DND-41 (cell line): ENCODE results near the gene COL26A1.
"Not testable (repeated sequence)": the region's sequence is repeated elsewhere in the genome, so short reads cannot be mapped to it uniquely, and the experiment has no call there.

Experiments
- EZH2 ChIP-seq: IDR thresholded peaks from 3 replicates; pipeline ENCODE4 v1.6.1; 2012; ENCODE audit warnings: borderline replicate concordance, low read depth, mild to moderate bottlenecking, moderate library complexity, low read length, inconsistent platforms; ENCODE audit not compliant: severe bottlenecking
- TF ChIP-seq, protein P1 (sequence below): IDR thresholded peaks from 2 replicates; pipeline ENCODE4 v1.5.1; 2012; ENCODE audit warnings: borderline replicate concordance, low read length, moderate library complexity, mild to moderate bottlenecking; ENCODE audit not compliant: poor library complexity, severe bottlenecking; ENCODE audit errors: extremely low read depth

DNA sequence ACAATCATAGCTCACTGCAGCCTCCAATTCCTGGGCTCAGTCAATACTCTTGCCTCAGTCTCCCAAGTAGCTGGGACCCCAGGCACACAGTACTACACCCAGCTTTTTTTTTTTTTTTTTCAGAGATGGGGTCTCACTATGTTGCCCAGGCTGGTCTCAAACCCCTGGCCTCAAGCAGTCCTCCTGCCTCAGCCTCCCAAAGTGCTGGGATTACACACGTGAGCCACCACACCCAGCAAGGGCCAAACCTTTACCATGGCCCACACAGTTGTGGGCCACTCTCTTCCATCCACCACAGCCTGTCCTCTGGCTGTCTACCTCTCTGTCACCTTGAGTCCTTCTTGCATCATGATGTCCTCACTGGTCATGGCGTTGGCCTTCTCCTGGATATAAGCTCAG is 242.3 kb downstream of the COL26A1 start:
- TF ChIP-seq, protein P1, sequence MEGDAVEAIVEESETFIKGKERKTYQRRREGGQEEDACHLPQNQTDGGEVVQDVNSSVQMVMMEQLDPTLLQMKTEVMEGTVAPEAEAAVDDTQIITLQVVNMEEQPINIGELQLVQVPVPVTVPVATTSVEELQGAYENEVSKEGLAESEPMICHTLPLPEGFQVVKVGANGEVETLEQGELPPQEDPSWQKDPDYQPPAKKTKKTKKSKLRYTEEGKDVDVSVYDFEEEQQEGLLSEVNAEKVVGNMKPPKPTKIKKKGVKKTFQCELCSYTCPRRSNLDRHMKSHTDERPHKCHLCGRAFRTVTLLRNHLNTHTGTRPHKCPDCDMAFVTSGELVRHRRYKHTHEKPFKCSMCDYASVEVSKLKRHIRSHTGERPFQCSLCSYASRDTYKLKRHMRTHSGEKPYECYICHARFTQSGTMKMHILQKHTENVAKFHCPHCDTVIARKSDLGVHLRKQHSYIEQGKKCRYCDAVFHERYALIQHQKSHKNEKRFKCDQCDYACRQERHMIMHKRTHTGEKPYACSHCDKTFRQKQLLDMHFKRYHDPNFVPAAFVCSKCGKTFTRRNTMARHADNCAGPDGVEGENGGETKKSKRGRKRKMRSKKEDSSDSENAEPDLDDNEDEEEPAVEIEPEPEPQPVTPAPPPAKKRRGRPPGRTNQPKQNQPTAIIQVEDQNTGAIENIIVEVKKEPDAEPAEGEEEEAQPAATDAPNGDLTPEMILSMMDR = not testable (repeated sequence)
- not testable (repeated sequence) for TF ChIP-seq EZH2
